Right lobe of liver (tissue), 6 donors: ENCODE data around the gene DNAH2. TPM values are rescaled to one million over a fixed set of nuclear protein-coding genes. Genes with fewer than 3 reads are reported as not detected.

Source experiments
- ATAC-seq, 4 donors: fragments of 200-7000 bp; cut with Tn5 transposase; one replicate each; pipeline ENCODE4 v1.9.1; 2020; ENCODE audit warnings: mild to moderate bottlenecking in 4 of 4, moderate library complexity in 4 of 4
- DNase-seq, 3 donors: peaks; one replicate each; pipeline ENCODE4 v3.0.0-alpha.2; 2020
- H3K27ac ChIP-seq, 3 donors: fragments of 200-600 bp; one replicate each; pipeline ENCODE4 v1.8.0; 2022
- H3K27me3 ChIP-seq, 2 donors: fragments of 200-600 bp; one replicate each; pipeline ENCODE4 v1.8.0; 2022
- H3K36me3 ChIP-seq, 4 donors: fragments of 200-600 bp; sonication (generic) in 1 of 4; one replicate each; pipeline versions ENCODE4 v1.5.1 to v1.8.0; 2017 to 2022; ENCODE audit warnings: control low read depth in 1 of 4
- H3K4me1 ChIP-seq, 4 donors: fragments of 200-600 bp; sonication (generic) in 1 of 4; one replicate each; pipeline versions ENCODE4 v1.5.1 to v1.8.0; 2017 to 2022; ENCODE audit warnings: control low read depth in 1 of 4
- H3K4me3 ChIP-seq, 3 donors: fragments of 200-600 bp; one replicate each; pipeline ENCODE4 v1.8.0; 2022
- H3K9me3 ChIP-seq, 4 donors: fragments of 200-600 bp; sonication (generic) in 1 of 4; one replicate each; pipeline versions ENCODE4 v1.5.1 to v1.8.0; 2017 to 2022; ENCODE audit warnings: control low read depth in 1 of 4
- POLR2A ChIP-seq: fragments of 450-650 bp; IDR thresholded peaks from one replicate; pipeline ENCODE4 v1.6.1; 2017; ENCODE audit warnings: antibody characterized with exemption, mild to moderate bottlenecking
- WGBS: methylation state at CpG from one replicate; pipeline ENCODE4 v1.1.6; 2018; ENCODE audit warnings: low coverage, low lambda C conversion rate; ENCODE audit not compliant: insufficient coverage; ENCODE audit errors: missing lambda C conversion rate; 5-methylcytosine and 5-hydroxymethylcytosine counted together
- intact Hi-C, 2 donors: fragments of 100-400 bp; cut with DNase I; formaldehyde crosslinking; loops; one replicate each; pipeline versions ENCODE4 v1.11.2 to v1.14.1; 2022
- total RNA-seq, 6 experiments: library from RNA; depleted of rRNA in 2 of 6; stranded (reverse); fragments of >200 nt in 2 of 6; fragmentation: NEBNext Ultra II Directional in 3 of 6; extraction: Animal tissue kit (Norgen Biotek cat#: 25700) in 3 of 6; gene quantifications; one replicate each; pipeline versions ENCODE4 v1.1.0 to v1.2.4, GENCODE V29; 2016 to 2023
- TF ChIP-seq, protein P1 (sequence below), 4 donors: fragments of 200-600 bp in 3 of 4; fragments of 450-650 bp in 1 of 4; IDR thresholded peaks; one replicate each; pipeline versions ENCODE4 v1.5.1 to v1.8.0; 2016 to 2022; ENCODE audit warnings: antibody characterized with exemption in 4 of 4, mild to moderate bottlenecking in 2 of 4
- donor health status: DM: no; HTN: yes; CAD: no.
- donor health status: DM: no; HTN: no; CAD: no.
- donor health status: DM: no; HTN: no; CAD: no.
- donor health status: DM: no; HTN: yes; CAD: no.
- donor health status: DM: no; HTN: yes; CAD: no.

DNAH2 gene
- total RNA-seq, 6 experiments from 2014 or later: 0.12 to 0.38 (median 0.27) TPM

DNA sequence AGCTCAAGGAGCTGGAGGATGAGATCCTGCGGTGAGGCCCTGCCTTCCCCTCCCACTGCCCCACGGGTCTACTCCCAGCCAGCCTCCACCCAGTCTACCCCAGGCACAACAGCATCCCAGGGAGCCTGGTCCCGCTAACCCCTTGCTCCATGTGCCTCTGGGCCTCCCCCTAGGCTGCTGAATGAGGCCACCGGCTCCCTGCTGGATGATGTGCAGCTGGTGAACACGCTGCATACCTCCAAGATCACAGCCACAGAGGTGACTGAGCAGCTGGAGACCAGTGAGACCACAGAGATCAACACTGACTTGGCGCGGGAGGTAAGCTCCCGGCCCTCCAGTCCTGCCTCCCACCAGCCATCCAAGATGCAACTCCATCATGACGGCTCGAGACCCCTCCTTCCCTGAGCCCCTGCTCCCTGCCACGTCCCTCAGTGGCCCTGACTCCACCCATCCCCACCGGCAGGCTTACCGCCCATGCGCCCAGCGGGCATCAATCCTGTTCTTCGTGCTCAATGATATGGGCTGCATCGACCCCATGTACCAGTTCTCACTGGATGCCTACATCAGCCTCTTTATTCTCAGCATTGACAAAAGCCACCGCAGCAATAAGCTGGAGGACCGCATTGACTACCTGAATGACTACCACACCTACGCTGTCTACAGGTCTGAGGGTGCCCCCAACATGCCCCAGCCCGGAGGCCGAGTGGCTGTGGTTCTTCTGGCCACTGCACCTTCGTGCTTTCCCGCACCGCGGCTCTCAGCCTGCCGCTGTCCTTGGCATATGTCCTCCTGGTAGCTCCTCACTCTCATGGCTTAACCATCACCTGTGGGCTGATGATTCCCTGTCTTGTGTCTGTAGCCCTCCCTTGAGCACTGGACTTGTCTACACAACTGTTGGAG is 101.5 kb downstream of the DNAH2 start:
- H3K36me3 ChIP-seq: no peaks in the 10 kb centered on the region
- intact Hi-C loops: loop anchor here in 1 of 2 donors (5.0 kb wide), 1 partner anchor 33 kb away; no protein-coding TSS in a partner anchor
- H3K27ac ChIP-seq: no peak overlapping the region
- ATAC-seq (no peak), DNase-seq (peak in 1 of 3 donors; percentile 42)
- TF ChIP-seq POLR2A: no peak
- TF ChIP-seq, protein P1, sequence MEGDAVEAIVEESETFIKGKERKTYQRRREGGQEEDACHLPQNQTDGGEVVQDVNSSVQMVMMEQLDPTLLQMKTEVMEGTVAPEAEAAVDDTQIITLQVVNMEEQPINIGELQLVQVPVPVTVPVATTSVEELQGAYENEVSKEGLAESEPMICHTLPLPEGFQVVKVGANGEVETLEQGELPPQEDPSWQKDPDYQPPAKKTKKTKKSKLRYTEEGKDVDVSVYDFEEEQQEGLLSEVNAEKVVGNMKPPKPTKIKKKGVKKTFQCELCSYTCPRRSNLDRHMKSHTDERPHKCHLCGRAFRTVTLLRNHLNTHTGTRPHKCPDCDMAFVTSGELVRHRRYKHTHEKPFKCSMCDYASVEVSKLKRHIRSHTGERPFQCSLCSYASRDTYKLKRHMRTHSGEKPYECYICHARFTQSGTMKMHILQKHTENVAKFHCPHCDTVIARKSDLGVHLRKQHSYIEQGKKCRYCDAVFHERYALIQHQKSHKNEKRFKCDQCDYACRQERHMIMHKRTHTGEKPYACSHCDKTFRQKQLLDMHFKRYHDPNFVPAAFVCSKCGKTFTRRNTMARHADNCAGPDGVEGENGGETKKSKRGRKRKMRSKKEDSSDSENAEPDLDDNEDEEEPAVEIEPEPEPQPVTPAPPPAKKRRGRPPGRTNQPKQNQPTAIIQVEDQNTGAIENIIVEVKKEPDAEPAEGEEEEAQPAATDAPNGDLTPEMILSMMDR (IDR thresholded peaks at IDR 0.05): no peak
- no peaks in the 10 kb centered on the region for H3K27me3 ChIP-seq
- WGBS: 68% methylated on average over 6 of the region's 27 CpGs
- no peak overlapping the region for H3K4me3 ChIP-seq
- H3K4me1 ChIP-seq: no peaks in the 10 kb centered on the region
- H3K9me3 ChIP-seq: no peaks in the 10 kb centered on the region

DNA sequence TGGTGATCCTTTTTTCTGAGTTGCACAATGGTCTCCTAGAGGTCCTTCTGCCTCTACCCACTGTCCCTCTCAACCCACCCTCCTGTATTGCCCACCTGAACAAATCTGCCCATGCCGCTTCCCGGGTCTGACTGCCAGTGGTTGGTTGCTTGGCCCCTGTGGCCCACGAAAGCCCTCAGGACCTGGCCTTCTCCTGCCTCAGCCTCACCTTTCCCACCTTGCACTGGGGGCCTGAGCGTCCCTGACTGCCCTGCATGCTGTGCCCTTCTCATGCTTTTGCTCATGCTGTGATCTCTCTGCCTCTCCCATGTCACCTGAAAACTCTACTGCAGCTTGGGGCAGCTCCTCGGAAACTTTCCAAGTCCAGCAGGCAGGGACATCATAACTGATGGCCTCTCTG is 102.7 kb downstream of the DNAH2 start:
- intact Hi-C loops: loop anchor here in 1 of 2 donors (10.0 kb wide), 1 partner anchor 85 kb away; no protein-coding TSS in a partner anchor
- WGBS: 57% methylated on average over 3 of the region's 5 CpGs

DNA sequence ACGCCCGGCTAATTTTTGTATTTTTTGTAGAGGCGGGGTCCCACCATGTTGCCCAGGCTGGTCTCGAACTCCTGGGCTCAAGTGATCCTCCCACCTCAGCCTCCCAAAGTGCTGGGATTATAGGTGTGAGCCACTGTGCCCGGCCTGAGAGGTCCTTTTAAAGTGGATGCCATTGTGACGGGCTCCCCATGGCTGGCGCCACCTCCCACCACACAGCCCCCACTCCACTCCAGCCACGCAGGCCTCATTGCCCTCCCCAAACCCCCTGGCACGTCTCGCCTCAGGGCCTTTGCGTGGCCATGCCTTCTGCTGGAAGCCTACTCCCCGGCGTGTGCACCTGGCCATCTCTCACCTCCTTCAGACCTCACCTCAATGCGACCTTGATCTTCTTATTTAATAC is 104.6 kb downstream of the DNAH2 start:
- DNase-seq (no peak), ATAC-seq (no peak)
- Histone ChIP-seq H3K4me3 (no peak overlapping the region), H3K36me3 (no peaks in the 10 kb centered on the region), H3K9me3 (no peaks in the 10 kb centered on the region), H3K27me3 (no peaks in the 10 kb centered on the region), H3K27ac (no peak overlapping the region), H3K4me1 (no peaks in the 10 kb centered on the region)
- intact Hi-C loops: loop anchor here in 1 of 2 donors (10.0 kb wide), 1 partner anchor 83 kb away; no protein-coding TSS in a partner anchor
- 55% methylated on average over 11 of the region's 14 CpGs for WGBS
- TF ChIP-seq POLR2A: no peak
- TF ChIP-seq, protein P1 (IDR thresholded peaks at IDR 0.05): no peak

More for the DNA sequence above, 102.7 kb downstream of the DNAH2 start:
- Histone ChIP-seq H3K27me3 (no peaks in the 10 kb centered on the region), H3K9me3 (no peaks in the 10 kb centered on the region), H3K27ac (no peak overlapping the region), H3K36me3 (no peaks in the 10 kb centered on the region), H3K4me1 (no peaks in the 10 kb centered on the region), H3K4me3 (no peak overlapping the region)
- ATAC-seq: no peak
- TF ChIP-seq, protein P1 (IDR thresholded peaks at IDR 0.05): no peak
- no peak for TF ChIP-seq POLR2A
- DNase-seq: peak in 1 of 3 donors; percentile 26

DNA sequence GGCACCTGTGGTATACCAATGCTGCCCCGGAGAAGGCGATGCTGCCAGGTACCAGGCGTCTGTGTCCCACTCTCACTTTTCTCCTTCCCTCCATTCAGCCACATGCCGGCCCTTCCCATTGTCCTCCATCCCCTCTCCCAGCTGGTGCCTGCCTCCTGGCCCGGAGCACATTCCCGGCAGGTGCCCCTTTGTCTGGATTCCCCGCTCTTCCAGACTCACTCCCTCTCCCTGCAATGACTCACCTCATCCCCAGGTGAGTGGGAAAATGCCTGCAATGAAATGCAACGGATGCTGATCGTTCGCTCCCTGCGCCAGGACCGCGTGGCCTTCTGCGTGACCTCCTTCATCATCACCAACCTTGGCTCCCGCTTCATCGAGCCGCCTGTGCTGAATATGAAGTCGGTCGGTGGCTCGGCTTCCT is 106.0 kb downstream of the DNAH2 start:
- TF ChIP-seq POLR2A: no peak
- TF ChIP-seq, protein P1 (IDR thresholded peaks at IDR 0.05): no peak
- H3K27me3 ChIP-seq: no peaks in the 10 kb centered on the region
- H3K9me3 ChIP-seq: no peaks in the 10 kb centered on the region
- no peak overlapping the region for H3K27ac ChIP-seq
- H3K4me1 ChIP-seq: no peaks in the 10 kb centered on the region
- intact Hi-C loops: loop anchor here in 1 of 2 donors (10.0 kb wide), 1 partner anchor 81 kb away; no protein-coding TSS in a partner anchor
- DNase-seq: no peak
- no peak overlapping the region for H3K4me3 ChIP-seq
- no peak for ATAC-seq
- no peaks in the 10 kb centered on the region for H3K36me3 ChIP-seq
- 74% methylated on average over 16 of the region's 20 CpGs for WGBS
